Measurements from ENCODE around the gene GPR18. TPM values are rescaled to one million over a fixed set of nuclear protein-coding genes. Genes with fewer than 3 reads are reported as not detected.

Gene GPR18
- total and polyA plus RNA-seq, 7 donors, result 0.01 to 0.27 TPM; not detected in 5

DNA sequence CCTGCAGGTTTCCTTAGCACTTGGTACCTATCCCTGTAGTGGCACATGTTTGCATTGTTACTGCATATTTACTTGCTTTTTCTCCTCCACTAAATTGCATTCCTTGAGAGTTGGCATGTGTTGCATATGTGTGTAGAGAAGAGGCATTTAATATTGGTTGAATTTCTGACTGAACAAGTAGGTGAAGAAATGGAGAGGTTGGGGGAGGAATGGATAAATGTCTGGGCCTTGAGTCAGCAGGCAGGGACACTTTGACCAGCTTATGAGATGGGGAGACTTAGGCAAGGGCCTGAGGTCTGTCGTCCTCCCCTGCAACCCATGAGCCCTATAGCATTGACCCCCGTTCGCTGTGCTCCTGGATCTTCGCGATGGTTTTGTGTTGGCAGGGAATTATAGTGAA, 2.0 kb upstream of the GPR18 start:
- TF ChIP-seq, protein P1, sequence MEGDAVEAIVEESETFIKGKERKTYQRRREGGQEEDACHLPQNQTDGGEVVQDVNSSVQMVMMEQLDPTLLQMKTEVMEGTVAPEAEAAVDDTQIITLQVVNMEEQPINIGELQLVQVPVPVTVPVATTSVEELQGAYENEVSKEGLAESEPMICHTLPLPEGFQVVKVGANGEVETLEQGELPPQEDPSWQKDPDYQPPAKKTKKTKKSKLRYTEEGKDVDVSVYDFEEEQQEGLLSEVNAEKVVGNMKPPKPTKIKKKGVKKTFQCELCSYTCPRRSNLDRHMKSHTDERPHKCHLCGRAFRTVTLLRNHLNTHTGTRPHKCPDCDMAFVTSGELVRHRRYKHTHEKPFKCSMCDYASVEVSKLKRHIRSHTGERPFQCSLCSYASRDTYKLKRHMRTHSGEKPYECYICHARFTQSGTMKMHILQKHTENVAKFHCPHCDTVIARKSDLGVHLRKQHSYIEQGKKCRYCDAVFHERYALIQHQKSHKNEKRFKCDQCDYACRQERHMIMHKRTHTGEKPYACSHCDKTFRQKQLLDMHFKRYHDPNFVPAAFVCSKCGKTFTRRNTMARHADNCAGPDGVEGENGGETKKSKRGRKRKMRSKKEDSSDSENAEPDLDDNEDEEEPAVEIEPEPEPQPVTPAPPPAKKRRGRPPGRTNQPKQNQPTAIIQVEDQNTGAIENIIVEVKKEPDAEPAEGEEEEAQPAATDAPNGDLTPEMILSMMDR (IDR thresholded peaks at IDR 0.05), result no peak
- H3K4me1 ChIP-seq, result peaks cover 71% of the 10 kb centered on the region
- no peak overlapping the region for H3K27ac ChIP-seq
- H3K9me3 ChIP-seq, result no peaks in the 10 kb centered on the region
- intact Hi-C loops (cut with DNase I), result loop anchor here in 1 of 2 donors (5.0 kb wide), 1 partner anchor 33 kb away; no protein-coding TSS in a partner anchor
- no peak overlapping the region for H3K4me3 ChIP-seq
- DNase-seq (no peak), ATAC-seq (no peak)
- 85 to 88% (median 88%) methylated on average over 5 of the region's 5 CpGs for WGBS, 3 donors
- no peaks in the 10 kb centered on the region for H3K27me3 ChIP-seq (ENCODE audit: insufficient read depth in 3 of 3, low read length in 2 of 3)
- no peaks in the 10 kb centered on the region for H3K36me3 ChIP-seq (ENCODE audit: insufficient read depth in 1 of 2, low read depth in 1 of 2)

DNA sequence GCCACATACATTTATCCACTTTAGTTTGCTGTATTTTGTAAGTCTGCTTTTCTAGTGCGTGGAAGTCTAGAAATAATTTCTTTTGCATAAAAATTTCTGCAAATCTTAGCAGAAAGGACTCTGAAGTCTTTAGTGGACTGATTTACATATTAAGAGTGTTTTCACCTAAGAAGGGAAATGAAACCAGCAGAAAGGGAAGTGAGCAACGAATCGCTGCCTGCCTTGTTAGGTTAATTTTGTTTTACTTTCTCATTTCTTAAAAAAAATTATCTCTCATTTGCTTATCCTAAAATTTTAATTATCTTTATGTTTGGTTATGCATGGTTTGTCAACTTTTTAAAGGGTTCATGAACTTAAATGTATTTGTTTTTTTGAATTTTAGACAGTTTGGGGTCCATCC, 767 bp upstream of the GPR18 start:
- WGBS, 3 donors, result 83% methylated on average over 3 of the region's 3 CpGs
- TF ChIP-seq, protein P1 (IDR thresholded peaks at IDR 0.05), result no peak
- H3K4me1 ChIP-seq, result peaks cover 63% of the 10 kb centered on the region
- peak overlapping the region; percentile 25 for H3K27ac ChIP-seq
- intact Hi-C loops (cut with DNase I), result loop anchor here in 1 of 2 donors (5.0 kb wide), 1 partner anchor 42 kb away; no protein-coding TSS in a partner anchor
- no peak for DNase-seq
- no peak for ATAC-seq
- no peaks in the 10 kb centered on the region for H3K9me3 ChIP-seq
- H3K36me3 ChIP-seq (ENCODE audit: insufficient read depth in 1 of 2, low read depth in 1 of 2), result no peaks in the 10 kb centered on the region
- no peak overlapping the region for H3K4me3 ChIP-seq
- H3K27me3 ChIP-seq (ENCODE audit: insufficient read depth in 3 of 3, low read length in 2 of 3), result no peaks in the 10 kb centered on the region

DNA sequence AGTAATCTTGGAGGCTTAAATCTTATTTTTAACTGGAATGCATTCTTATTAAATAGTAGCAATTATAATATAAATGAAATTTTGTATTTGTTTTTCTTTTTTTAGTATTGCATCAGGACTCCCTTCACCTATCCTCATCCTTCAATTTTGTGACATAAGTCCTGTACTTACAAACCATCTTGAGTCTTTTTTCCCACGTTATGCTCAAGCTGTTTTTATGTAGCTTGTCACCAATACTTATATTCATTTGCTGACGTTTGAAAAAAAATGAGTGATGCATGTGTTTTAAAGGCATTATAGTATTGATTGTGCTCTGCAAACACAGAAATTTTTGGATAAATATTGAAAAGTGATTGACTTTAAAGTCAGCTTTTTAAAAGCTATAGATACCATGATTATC, 888 bp downstream of the GPR18 start:
- Histone ChIP-seq H3K27me3 (ENCODE audit: insufficient read depth in 3 of 3, low read length in 2 of 3) (no peaks in the 10 kb centered on the region), H3K36me3 (ENCODE audit: insufficient read depth in 1 of 2, low read depth in 1 of 2) (no peaks in the 10 kb centered on the region), H3K4me1 (peaks cover 47% of the 10 kb centered on the region), H3K9me3 (no peaks in the 10 kb centered on the region), H3K4me3 (no peak overlapping the region), H3K27ac (peak overlapping the region; percentile 20)
- TF ChIP-seq, protein P1 (IDR thresholded peaks at IDR 0.05), result no peak
- ATAC-seq (no peak), DNase-seq (no peak)
- intact Hi-C loops (cut with DNase I), result loop anchor here in 1 of 2 donors (5.0 kb wide), 1 partner anchor 40 kb away; no protein-coding TSS in a partner anchor
- WGBS, 3 donors, result 80 to 84% (median 83%) methylated on average over 2 of the region's 2 CpGs

DNA sequence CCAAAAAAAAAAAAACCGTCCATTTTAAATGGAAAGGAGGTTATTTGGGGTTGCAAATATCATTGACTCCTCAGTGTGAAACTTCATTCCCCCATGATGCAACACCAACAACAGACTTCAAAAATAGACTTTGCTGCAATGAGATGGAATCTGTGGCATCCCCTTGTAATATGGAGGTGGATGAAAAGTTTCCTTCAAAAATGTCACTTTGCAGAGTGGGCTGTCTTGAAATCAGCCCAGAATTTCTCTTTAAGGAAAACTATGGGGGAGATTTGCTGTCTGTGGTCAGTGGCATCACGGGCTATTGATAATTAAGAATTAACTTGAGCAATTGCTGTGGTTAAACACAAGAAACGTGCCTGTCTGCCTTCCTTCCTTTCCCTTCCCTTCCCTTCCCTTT, 1.5 kb downstream of the GPR18 start:
- Histone ChIP-seq H3K27ac (peak overlapping the region; percentile 20), H3K9me3 (no peaks in the 10 kb centered on the region), H3K4me3 (peak overlapping the region; percentile 29), H3K36me3 (ENCODE audit: insufficient read depth in 1 of 2, low read depth in 1 of 2) (no peaks in the 10 kb centered on the region), H3K4me1 (peaks cover 47% of the 10 kb centered on the region), H3K27me3 (ENCODE audit: insufficient read depth in 3 of 3, low read length in 2 of 3) (no peaks in the 10 kb centered on the region)
- TF ChIP-seq, protein P1 (IDR thresholded peaks at IDR 0.05), result no peak
- whole genome bisulfite sequencing, 3 donors, result 45 to 59% (median 46%) methylated on average over 3 of the region's 3 CpGs
- ATAC-seq, result peak; percentile 72 to 88 (median 84)
- intact Hi-C loops (cut with DNase I), result loop anchor here in 1 of 2 donors (5.0 kb wide), 1 partner anchor 39 kb away; no protein-coding TSS in a partner anchor
- DNase-seq, result no peak

DNA sequence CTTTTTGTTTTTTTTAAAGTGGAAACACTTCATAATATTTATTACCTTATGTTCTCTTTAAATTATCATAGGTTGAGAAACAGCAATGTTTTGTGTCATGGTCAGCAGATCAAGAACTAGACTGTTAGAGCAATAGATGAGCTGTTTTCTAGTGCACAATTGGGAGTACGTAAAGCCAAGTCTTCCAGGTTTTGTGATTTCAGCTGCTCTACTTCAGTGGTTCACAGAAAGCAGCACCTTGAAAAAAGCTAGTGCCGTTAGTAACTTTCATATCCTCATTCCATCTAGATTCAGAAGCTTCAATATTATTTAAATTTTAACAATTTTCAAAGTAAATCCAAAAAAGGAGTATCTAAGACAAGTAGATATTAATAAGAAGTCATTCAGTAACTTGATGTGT, 1.9 kb downstream of the GPR18 start:
- intact Hi-C loops (cut with DNase I), result loop anchor here in 1 of 2 donors (5.0 kb wide), 1 partner anchor 39 kb away; no protein-coding TSS in a partner anchor

More for the DNA sequence above, 1.9 kb downstream of the GPR18 start:
- ATAC-seq (peak in 2 of 4 donors; percentile 43 to 54), DNase-seq (no peak)
- TF ChIP-seq, protein P1 (IDR thresholded peaks at IDR 0.05), result no peak
- peaks cover 50% of the 10 kb centered on the region for H3K4me1 ChIP-seq
- 59 to 71% (median 69%) methylated on average over 2 of the region's 2 CpGs for WGBS, 3 donors
- H3K9me3 ChIP-seq, result no peaks in the 10 kb centered on the region
- H3K27ac ChIP-seq, result peak overlapping the region; percentile 20
- no peaks in the 10 kb centered on the region for H3K27me3 ChIP-seq (ENCODE audit: insufficient read depth in 3 of 3, low read length in 2 of 3)
- H3K4me3 ChIP-seq, result peak overlapping the region; percentile 29
- H3K36me3 ChIP-seq (ENCODE audit: insufficient read depth in 1 of 2, low read depth in 1 of 2), result no peaks in the 10 kb centered on the region
